ENCODE results near the gene LHFPL3.
A peak's percentile ranks its signal among the peaks of the same experiment; 100 is the strongest.
"Not testable (repeated sequence)": the region's sequence is repeated elsewhere in the genome, so short reads cannot be mapped to it uniquely, and the experiment has no call there.

LHFPL3 gene

GRCh38 chr7:104550362-104550761 lies 222.0 kb downstream of the LHFPL3 start:
- DNase-seq: no peak
- intact Hi-C loops (cut with DNase I): no loop called here

GRCh38 chr7:104551226-104551625 lies 222.8 kb downstream of the LHFPL3 start:
- peak in 12 of 42 donors; percentile 9 to 69 (median 21) for DNase-seq
- intact Hi-C loops (cut with DNase I): no loop called here

GRCh38 chr7:104552102-104552501 lies 223.7 kb downstream of the LHFPL3 start:
- intact Hi-C loops (cut with DNase I): no loop called here
- peak in 13 of 42 donors; percentile 3 to 51 (median 12) for DNase-seq

GRCh38 chr7:104553074-104553473 lies 224.7 kb downstream of the LHFPL3 start:
- intact Hi-C loops (cut with DNase I): no loop called here
- no peak for DNase-seq

GRCh38 chr7:104563350-104563901 lies 235.0 kb downstream of the LHFPL3 start:
- DNase-seq; intact Hi-C loops (cut with DNase I): not testable (repeated sequence)

- intact Hi-C loops (cut with DNase I): no loop called here
- no peak for DNase-seq
Measured at GRCh38 chr7:104569751-104570150, 241.3 kb downstream of the LHFPL3 start.

- DNase-seq: no peak
- intact Hi-C loops (cut with DNase I): no loop called here
Measured at GRCh38 chr7:104572554-104572953, 244.2 kb downstream of the LHFPL3 start.

- DNase-seq: no peak
- intact Hi-C loops (cut with DNase I): no loop called here
Measured at GRCh38 chr7:104584620-104585019, 256.2 kb downstream of the LHFPL3 start.

- intact Hi-C loops (cut with DNase I); DNase-seq: not testable (repeated sequence)
Measured at GRCh38 chr7:104595591-104595990, 267.2 kb downstream of the LHFPL3 start.

GRCh38 chr7:104603957-104604356 lies 275.6 kb downstream of the LHFPL3 start:
- DNase-seq: no peak
- intact Hi-C loops (cut with DNase I): no loop called here

GRCh38 chr7:104604706-104605105 lies 276.3 kb downstream of the LHFPL3 start:
- intact Hi-C loops (cut with DNase I): no loop called here
- no peak for DNase-seq

GRCh38 chr7:104621321-104621720 lies 292.9 kb downstream of the LHFPL3 start:
- intact Hi-C loops (cut with DNase I): no loop called here
- DNase-seq: no peak

GRCh38 chr7:104625956-104626355 lies 297.6 kb downstream of the LHFPL3 start:
- intact Hi-C loops (cut with DNase I): no loop called here
- DNase-seq: no peak

- peak in 22 of 42 donors; percentile 5 to 60 (median 26) for DNase-seq
- intact Hi-C loops (cut with DNase I): no loop called here
Measured at GRCh38 chr7:104627516-104627915, 299.1 kb downstream of the LHFPL3 start.

GRCh38 chr7:104628017-104628416 lies 299.6 kb downstream of the LHFPL3 start:
- DNase-seq: no peak
- intact Hi-C loops (cut with DNase I): no loop called here

GRCh38 chr7:104629408-104629807 lies 301.0 kb downstream of the LHFPL3 start:
- DNase-seq: no peak
- intact Hi-C loops (cut with DNase I): no loop called here

GRCh38 chr7:104640506-104640905 lies 312.1 kb downstream of the LHFPL3 start:
- DNase-seq: no peak
- intact Hi-C loops (cut with DNase I): no loop called here

GRCh38 chr7:104642560-104642959 lies 314.2 kb downstream of the LHFPL3 start:
- intact Hi-C loops (cut with DNase I): no loop called here
- DNase-seq: no peak

GRCh38 chr7:104643587-104644217 lies 315.3 kb downstream of the LHFPL3 start:
- intact Hi-C loops (cut with DNase I): no loop called here
- DNase-seq: peak in 17 of 42 donors; percentile 3 to 46 (median 16)

- DNase-seq: peak in 32 of 42 donors; percentile 3 to 50 (median 24)
- intact Hi-C loops (cut with DNase I): no loop called here
Measured at GRCh38 chr7:104650991-104651640, 322.7 kb downstream of the LHFPL3 start.

GRCh38 chr7:104652434-104652833 lies 324.0 kb downstream of the LHFPL3 start:
- intact Hi-C loops (cut with DNase I): no loop called here
- DNase-seq: no peak

Measured in head of caudate nucleus (tissue), 42 donors.